Naive thymus-derived CD4-positive, alpha-beta T cell (primary cell): ENCODE measurements around the gene CADPS. TPM values are rescaled to one million over a fixed set of nuclear protein-coding genes. Genes with fewer than 3 reads are reported as not detected.

Source experiments
- ATAC-seq: fragments of 150-1000 bp; cut with Tn5 transposase; 2 replicates; pipeline ENCODE4 v1.10.0; 2021; ENCODE audit warnings: mild to moderate bottlenecking, moderate library complexity
- CTCF ChIA-PET: fragments of 350-600 bp; sonication (Branson Sonifier 250); formaldehyde crosslinking; loops from one replicate; lab custom pipeline; 2021; ENCODE audit warnings: antibody characterized with exemption; lab: Charles Lee
- POLR2A ChIA-PET: fragments of 350-600 bp; sonication (Branson Sonifier 250); formaldehyde crosslinking; loops from one replicate; lab custom pipeline; 2021; ENCODE audit warnings: antibody characterized with exemption, inconsistent platforms; lab: Charles Lee
- DNase-seq, 9 donors: peaks; one replicate each; pipeline versions ENCODE4 v3.0.0 to v3.0.0-alpha.2; 2020 to 2022; ENCODE audit warnings: mixed read lengths in 1 of 9
- H3K27ac ChIP-seq: one replicate; pipeline ENCODE4 v1.7.0; 2013; ENCODE audit warnings: mild to moderate bottlenecking, low read depth, low read length, moderate library complexity
- H3K27me3 ChIP-seq, 2 donors: one replicate each; pipeline ENCODE4 v1.7.0; 2013; ENCODE audit warnings: low read length in 2 of 2, mild to moderate bottlenecking in 2 of 2, moderate library complexity in 2 of 2; ENCODE audit not compliant: control insufficient read depth in 2 of 2, insufficient read depth in 2 of 2
- H3K36me3 ChIP-seq, 3 experiments: 1 replicate in 2 of 3; 2 replicates in 1 of 3; pipeline ENCODE4 v1.7.0; 2013; ENCODE audit warnings: low read length in 3 of 3, mild to moderate bottlenecking in 3 of 3, moderate library complexity in 1 of 3; ENCODE audit not compliant: insufficient read depth in 3 of 3, control insufficient read depth in 2 of 3
- H3K4me1 ChIP-seq, 2 donors: one replicate each; pipeline ENCODE4 v1.7.0; 2013; ENCODE audit warnings: low read length in 2 of 2, mild to moderate bottlenecking in 2 of 2, moderate library complexity in 1 of 2; ENCODE audit not compliant: control insufficient read depth in 2 of 2, insufficient read depth in 2 of 2
- H3K4me3 ChIP-seq: 2 replicates; pipeline ENCODE4 v1.7.0; 2013; ENCODE audit warnings: mild to moderate bottlenecking, low read length
- H3K9me3 ChIP-seq, 3 experiments: 1 replicate in 2 of 3; 2 replicates in 1 of 3; pipeline ENCODE4 v1.7.0; 2013; ENCODE audit warnings: low read length in 3 of 3; ENCODE audit not compliant: control insufficient read depth in 2 of 3
- H3K27ac Mint-ChIP-seq, 9 donors: one replicate each; pipeline ENCODE4 v1.8.0; 2020 to 2022; ENCODE audit warnings: mixed read lengths in 9 of 9, mild to moderate bottlenecking in 8 of 9, moderate library complexity in 5 of 9, inconsistent platforms in 2 of 9
- H3K27me3 Mint-ChIP-seq, 5 donors: one replicate each; pipeline ENCODE4 v1.8.0; 2021 to 2022; ENCODE audit warnings: mixed read lengths in 5 of 5, mild to moderate bottlenecking in 1 of 5
- H3K36me3 Mint-ChIP-seq, 5 donors: one replicate each; pipeline ENCODE4 v1.8.0; 2020 to 2022; ENCODE audit warnings: mixed read lengths in 5 of 5, mild to moderate bottlenecking in 3 of 5, inconsistent platforms in 1 of 5
- H3K4me1 Mint-ChIP-seq, 7 donors: one replicate each; pipeline ENCODE4 v1.8.0; 2020 to 2022; ENCODE audit warnings: mixed read lengths in 7 of 7, mild to moderate bottlenecking in 3 of 7, inconsistent platforms in 1 of 7
- H3K4me3 Mint-ChIP-seq, 10 donors: one replicate each; pipeline ENCODE4 v1.8.0; 2020 to 2022; ENCODE audit warnings: mild to moderate bottlenecking in 10 of 10, mixed read lengths in 10 of 10, moderate library complexity in 6 of 10, inconsistent platforms in 2 of 10
- H3K9me3 Mint-ChIP-seq, 11 donors: one replicate each; pipeline ENCODE4 v1.8.0; 2020 to 2022; ENCODE audit warnings: mixed read lengths in 11 of 11, mild to moderate bottlenecking in 4 of 11, inconsistent platforms in 1 of 11, moderate library complexity in 1 of 11
- intact Hi-C, 2 donors: fragments of 100-400 bp; cut with micrococcal nuclease; formaldehyde crosslinking; loops; one replicate each; pipeline ENCODE4 v1.15.1; 2023
- polyA plus RNA-seq, 2 donors: library from polyadenylated mRNA; unstranded; fragments of 300-500 nt; fragmentation: Illumina TruSeq; gene quantifications; one replicate each; pipeline ENCODE4 v1.2.3, GENCODE V29; 2021
- total RNA-seq, 6 experiments: library from RNA in 5 of 6; stranded (reverse) in 5 of 6; gene quantifications; 1 replicate in 5 of 6; 2 replicates in 1 of 6; pipeline ENCODE4 v1.2.3 and lab custom pipeline; 2021 to 2026

The CADPS gene
- total and polyA plus RNA-seq, 7 experiments from 2014 or later, result not detected

DNA sequence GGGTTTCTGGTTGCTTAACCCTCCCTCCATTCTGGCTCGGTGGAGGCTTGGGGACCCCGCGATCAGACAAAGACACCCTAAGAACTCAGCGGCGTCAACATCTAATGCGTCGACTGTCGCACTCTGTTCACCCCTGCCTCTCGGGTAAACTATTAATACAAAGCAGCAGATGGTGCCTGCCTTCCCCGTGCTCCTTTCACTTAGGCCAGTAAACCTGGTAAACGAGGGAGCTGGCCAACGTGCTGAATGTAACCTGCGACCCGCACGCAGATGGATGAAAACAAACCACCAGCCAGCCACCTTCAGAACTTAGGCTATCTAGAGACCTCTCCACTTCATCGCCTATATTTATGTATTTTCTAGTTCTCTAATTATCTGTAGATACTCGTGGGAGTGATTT lies 848 bp upstream of the CADPS start:
- H3K36me3 ChIP-seq, result no peaks in the 10 kb centered on the region
- no peaks in the 10 kb centered on the region for H3K4me1 ChIP-seq
- H3K4me3 ChIP-seq, result no peak overlapping the region
- Mint-ChIP-seq H3K4me1 (peaks cover 0 to 3% (median 0%) of the 10 kb centered on the region in 7 donors), H3K4me3 (peak overlapping the region in 1 of 10 donors; percentile 30), H3K27me3 (peaks cover 48 to 62% (median 54%) of the 10 kb centered on the region in 5 donors), H3K36me3 (peaks cover 0 to 5% (median 0%) of the 10 kb centered on the region in 5 donors), H3K27ac (no peak overlapping the region), H3K9me3 (peaks cover 0 to 25% (median 8%) of the 10 kb centered on the region in 11 donors)
- peaks cover 0 to 4% (median 0%) of the 10 kb centered on the region in 3 experiments for H3K9me3 ChIP-seq
- H3K27me3 ChIP-seq, result peaks cover 0 to 6% of the 10 kb centered on the region in 2 donors
- intact Hi-C loops, result loop anchor here in 1 of 2 donors (5.0 kb wide), 1 partner anchor 504 kb away; the partner anchor contains the start of gene FEZF2
- no peak for DNase-seq
- H3K27ac ChIP-seq, result no peak overlapping the region
- ChIA-PET CTCF (no interaction called here), POLR2A (no interaction called here)
- no peak for ATAC-seq

- H3K27me3 Mint-ChIP-seq, result peaks cover 48 to 60% (median 54%) of the 10 kb centered on the region in 5 donors
- intact Hi-C loops, result loop anchor here in 1 of 2 donors (5.0 kb wide), 1 partner anchor 503 kb away; the partner anchor contains the start of gene FEZF2
- H3K36me3 ChIP-seq, result no peaks in the 10 kb centered on the region
- H3K4me3 Mint-ChIP-seq, result peak overlapping the region in 1 of 10 donors; percentile 30
- DNase-seq, result no peak
- no peak for ATAC-seq
- H3K36me3 Mint-ChIP-seq, result peaks cover 0 to 5% (median 0%) of the 10 kb centered on the region in 5 donors
- peaks cover 0 to 4% (median 0%) of the 10 kb centered on the region in 3 experiments for H3K9me3 ChIP-seq
- peaks cover 0 to 6% of the 10 kb centered on the region in 2 donors for H3K27me3 ChIP-seq
- no peak overlapping the region for H3K4me3 ChIP-seq
- H3K9me3 Mint-ChIP-seq, result peaks cover 0 to 25% (median 8%) of the 10 kb centered on the region in 11 donors
- POLR2A ChIA-PET, result no interaction called here
- no peak overlapping the region for H3K27ac ChIP-seq
- CTCF ChIA-PET, result no interaction called here
- H3K4me1 Mint-ChIP-seq, result peaks cover 0 to 3% (median 0%) of the 10 kb centered on the region in 7 donors
- no peak overlapping the region for H3K27ac Mint-ChIP-seq
- H3K4me1 ChIP-seq, result no peaks in the 10 kb centered on the region
Measured at GRCh38 chr3:62875558-62876002, 364 bp upstream of the CADPS start.

DNA sequence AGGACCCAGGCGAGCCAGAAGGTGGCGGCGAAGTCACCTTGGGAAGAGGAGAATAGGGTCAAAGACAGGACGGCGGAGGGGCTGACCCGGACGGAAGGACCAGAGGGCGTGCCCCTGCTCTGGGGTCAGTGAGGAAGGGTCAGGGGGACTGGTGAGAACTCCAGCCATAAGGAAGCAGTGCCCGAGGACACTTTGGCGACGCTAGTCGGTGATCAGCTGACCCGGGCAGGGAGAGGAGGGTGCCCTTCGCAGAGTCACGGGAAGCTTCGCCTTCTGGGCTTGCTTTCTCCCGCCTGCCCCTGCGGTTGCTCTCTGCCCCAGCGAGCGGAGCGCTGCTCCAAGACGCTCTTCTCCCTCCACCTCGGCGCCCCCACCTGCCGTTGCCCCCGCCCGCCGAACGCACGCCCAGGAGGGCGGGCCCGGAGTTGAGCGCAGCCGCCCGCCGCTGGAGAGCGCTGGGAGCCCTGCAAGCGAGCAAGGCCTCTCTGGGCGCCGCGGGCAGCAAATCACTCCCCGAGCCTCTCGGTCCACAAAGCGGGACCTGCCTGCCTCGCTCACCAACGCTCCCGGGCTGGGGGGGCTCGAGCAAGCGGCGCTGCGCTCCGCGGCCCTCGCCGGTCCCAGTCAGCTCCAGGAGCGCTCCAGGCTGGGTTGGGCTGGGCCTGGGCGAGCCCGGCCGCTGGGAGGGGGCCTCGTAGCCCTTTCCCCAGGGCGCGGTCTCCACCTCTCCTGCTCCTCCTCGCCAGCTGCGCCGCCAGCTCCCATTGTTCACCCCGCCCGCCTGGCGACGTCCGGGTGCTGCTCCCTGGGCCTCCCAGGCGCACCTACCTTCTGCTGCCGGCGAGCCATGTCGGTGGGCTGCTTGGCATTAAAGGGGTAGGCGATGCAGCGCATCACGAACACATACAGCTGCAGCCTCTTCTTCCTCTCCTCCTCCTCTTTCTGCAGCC lies 1.2 kb downstream of the CADPS start:
- CTCF ChIA-PET, result no interaction called here
- no peak for DNase-seq
- peaks cover 0 to 3% (median 0%) of the 10 kb centered on the region in 7 donors for H3K4me1 Mint-ChIP-seq

DNA sequence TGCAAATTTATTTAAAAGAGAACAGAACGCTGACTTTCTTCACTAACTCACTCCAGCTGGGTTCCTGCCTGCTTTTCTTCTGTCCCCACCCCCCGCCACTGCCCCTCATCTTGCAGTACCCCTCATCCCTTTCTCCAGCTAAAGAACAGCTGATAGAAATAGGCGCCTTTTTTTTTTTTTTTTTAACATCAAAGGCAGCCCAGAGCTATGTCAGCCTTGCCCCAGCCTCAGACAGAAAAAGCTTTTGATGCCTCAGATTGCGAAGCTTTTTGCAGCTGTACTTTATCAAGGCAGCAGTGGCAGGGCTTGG lies 1.8 kb downstream of the CADPS start:
- Histone ChIP-seq H3K27me3 (peaks cover 0 to 6% of the 10 kb centered on the region in 2 donors), H3K27ac (no peak overlapping the region), H3K36me3 (no peaks in the 10 kb centered on the region), H3K9me3 (peaks cover 0 to 4% (median 0%) of the 10 kb centered on the region in 3 experiments), H3K4me1 (no peaks in the 10 kb centered on the region), H3K4me3 (no peak overlapping the region)
- POLR2A ChIA-PET, result no interaction called here
- peaks cover 0 to 5% (median 0%) of the 10 kb centered on the region in 5 donors for H3K36me3 Mint-ChIP-seq
- H3K9me3 Mint-ChIP-seq, result peaks cover 0 to 23% (median 8%) of the 10 kb centered on the region in 11 donors
- CTCF ChIA-PET, result no interaction called here
- peaks cover 0 to 3% (median 0%) of the 10 kb centered on the region in 7 donors for H3K4me1 Mint-ChIP-seq
- H3K27ac Mint-ChIP-seq, result peak overlapping the region in 1 of 9 donors; percentile 72
- peaks cover 44 to 57% (median 47%) of the 10 kb centered on the region in 5 donors for H3K27me3 Mint-ChIP-seq
- DNase-seq, result no peak
- peak overlapping the region in 3 of 10 donors; percentile 30 to 54 (median 43) for H3K4me3 Mint-ChIP-seq
- intact Hi-C loops, result no loop called here
- no peak for ATAC-seq

More for the DNA sequence above, 1.2 kb downstream of the CADPS start:
- H3K4me1 ChIP-seq, result no peaks in the 10 kb centered on the region
- Mint-ChIP-seq H3K27ac (peak overlapping the region in 1 of 9 donors; percentile 72), H3K4me3 (peak overlapping the region in 3 of 10 donors; percentile 30 to 54 (median 43)), H3K36me3 (peaks cover 0 to 5% (median 0%) of the 10 kb centered on the region in 5 donors), H3K9me3 (peaks cover 0 to 25% (median 8%) of the 10 kb centered on the region in 11 donors), H3K27me3 (peaks cover 48 to 57% (median 52%) of the 10 kb centered on the region in 5 donors)
- H3K27me3 ChIP-seq, result peaks cover 0 to 6% of the 10 kb centered on the region in 2 donors
- POLR2A ChIA-PET, result no interaction called here
- H3K36me3 ChIP-seq, result no peaks in the 10 kb centered on the region
- no peak for ATAC-seq
- intact Hi-C loops, result no loop called here
- no peak overlapping the region for H3K4me3 ChIP-seq
- H3K9me3 ChIP-seq, result peaks cover 0 to 4% (median 0%) of the 10 kb centered on the region in 3 experiments
- H3K27ac ChIP-seq, result no peak overlapping the region

DNA sequence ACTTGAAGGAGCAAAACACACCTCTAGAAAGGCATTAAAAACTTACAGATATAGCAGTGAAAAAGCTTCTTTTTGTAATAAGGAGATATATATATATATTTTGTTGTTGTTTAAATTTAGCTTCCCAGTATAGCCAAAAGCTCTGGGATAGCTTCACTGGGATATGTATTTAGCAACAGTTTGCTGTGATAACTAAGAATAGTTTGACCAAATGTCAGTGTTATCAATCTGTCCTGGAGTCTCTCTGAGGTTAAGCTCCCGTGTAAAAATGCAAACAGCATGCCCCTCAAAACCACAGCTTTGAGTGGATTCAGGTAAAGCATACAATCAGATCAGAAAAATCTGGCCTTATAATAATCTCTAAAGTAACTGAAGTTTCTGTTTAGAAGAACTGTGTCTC lies 2.9 kb downstream of the CADPS start:
- H3K9me3 ChIP-seq, result peaks cover 0 to 4% (median 0%) of the 10 kb centered on the region in 3 experiments
- peaks cover 0 to 23% (median 9%) of the 10 kb centered on the region in 11 donors for H3K9me3 Mint-ChIP-seq
- H3K4me3 ChIP-seq, result no peak overlapping the region
- ChIA-PET CTCF (no interaction called here), POLR2A (no interaction called here)
- H3K36me3 Mint-ChIP-seq, result peaks cover 0 to 5% (median 0%) of the 10 kb centered on the region in 5 donors
- intact Hi-C loops, result no loop called here
- peaks cover 0 to 3% (median 0%) of the 10 kb centered on the region in 7 donors for H3K4me1 Mint-ChIP-seq
- H3K36me3 ChIP-seq, result no peaks in the 10 kb centered on the region
- DNase-seq, result no peak
- peaks cover 0 to 6% of the 10 kb centered on the region in 2 donors for H3K27me3 ChIP-seq
- H3K27me3 Mint-ChIP-seq, result peaks cover 35 to 50% (median 41%) of the 10 kb centered on the region in 5 donors
- no peak overlapping the region for H3K27ac Mint-ChIP-seq
- ATAC-seq, result no peak
- no peak overlapping the region for H3K27ac ChIP-seq
- H3K4me3 Mint-ChIP-seq, result no peak overlapping the region
- H3K4me1 ChIP-seq, result no peaks in the 10 kb centered on the region

DNA sequence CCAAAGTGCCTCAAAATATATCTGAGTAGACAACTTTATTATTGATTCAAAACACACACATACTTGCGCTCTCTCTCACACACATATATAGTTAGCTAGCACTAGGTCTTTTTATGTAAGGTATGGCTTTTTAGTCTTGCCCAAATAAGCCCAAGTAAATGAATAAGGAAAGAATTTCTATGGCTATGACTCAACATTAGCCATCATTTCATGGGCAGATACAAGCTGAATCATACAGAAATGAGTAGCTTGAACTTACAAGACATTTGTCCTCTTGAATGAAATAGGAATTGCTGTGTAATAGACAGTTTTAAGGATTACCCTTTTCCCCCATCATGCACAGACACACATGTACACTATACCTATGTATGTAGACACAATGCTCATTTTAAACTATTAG lies 4.9 kb downstream of the CADPS start:
- intact Hi-C loops, result no loop called here
- H3K9me3 ChIP-seq, result no peaks in the 10 kb centered on the region
- no peak overlapping the region for H3K27ac ChIP-seq
- DNase-seq (no peak), ATAC-seq (no peak)
- H3K4me1 Mint-ChIP-seq, result peaks cover 0 to 3% (median 0%) of the 10 kb centered on the region in 7 donors
- H3K27me3 Mint-ChIP-seq, result peaks cover 19 to 30% (median 22%) of the 10 kb centered on the region in 5 donors
- H3K9me3 Mint-ChIP-seq, result peaks cover 0 to 12% (median 2%) of the 10 kb centered on the region in 11 donors
- no peak overlapping the region for H3K4me3 Mint-ChIP-seq
- no peak overlapping the region for H3K27ac Mint-ChIP-seq
- peaks cover 0 to 6% of the 10 kb centered on the region in 2 donors for H3K27me3 ChIP-seq
- POLR2A ChIA-PET, result no interaction called here
- H3K36me3 ChIP-seq, result no peaks in the 10 kb centered on the region
- CTCF ChIA-PET, result no interaction called here
- no peaks in the 10 kb centered on the region for H3K4me1 ChIP-seq
- no peaks in the 10 kb centered on the region for H3K36me3 Mint-ChIP-seq
- no peak overlapping the region for H3K4me3 ChIP-seq
